SW 1271 (cell line): ENCODE data around the gene AMIGO1.
A peak's percentile ranks its signal among the peaks of the same experiment; 100 is the strongest.

Source experiments
- DNase-seq, 2 experiments: peaks; one replicate each; lab custom pipeline; 2025; lab: John Stamatoyannopoulos, UW

AMIGO1 gene

GRCh38 chr1:109532365-109533136, 23.0 kb upstream of the AMIGO1 start:
- DNase-seq = peak; percentile 10 to 29

- DNase-seq = no peak
Observed at GRCh38 chr1:109531826-109532364, 22.4 kb upstream of the AMIGO1 start.

GRCh38 chr1:109531380-109531779, 21.9 kb upstream of the AMIGO1 start:
- DNase-seq = no peak

- DNase-seq = no peak
Observed at GRCh38 chr1:109530457-109531087, 21.0 kb upstream of the AMIGO1 start.

GRCh38 chr1:109529881-109530456, 20.4 kb upstream of the AMIGO1 start:
- DNase-seq = no peak

- DNase-seq = no peak
Observed at GRCh38 chr1:109528712-109529111, 19.2 kb upstream of the AMIGO1 start.

- DNase-seq = no peak
Observed at GRCh38 chr1:109527846-109528695, 18.5 kb upstream of the AMIGO1 start.

GRCh38 chr1:109527098-109527811, 17.7 kb upstream of the AMIGO1 start:
- no peak for DNase-seq

- no peak for DNase-seq
Observed at GRCh38 chr1:109523706-109524105, 14.2 kb upstream of the AMIGO1 start.

GRCh38 chr1:109522026-109522425, 12.5 kb upstream of the AMIGO1 start:
- DNase-seq = no peak

- no peak for DNase-seq
Observed at GRCh38 chr1:109521002-109521951, 11.8 kb upstream of the AMIGO1 start.

GRCh38 chr1:109517337-109517736, 7.8 kb upstream of the AMIGO1 start:
- no peak for DNase-seq

GRCh38 chr1:109516872-109517271, 7.3 kb upstream of the AMIGO1 start:
- no peak for DNase-seq

- DNase-seq = no peak
Observed at GRCh38 chr1:109514846-109515245, 5.3 kb upstream of the AMIGO1 start.

GRCh38 chr1:109513110-109513710, 3.7 kb upstream of the AMIGO1 start:
- DNase-seq = no peak

GRCh38 chr1:109508873-109509175, 703 bp downstream of the AMIGO1 start:
- no peak for DNase-seq

- no peak for DNase-seq
Observed at GRCh38 chr1:109508001-109508872, 1.3 kb downstream of the AMIGO1 start.

GRCh38 chr1:109504974-109505373, 4.6 kb downstream of the AMIGO1 start:
- DNase-seq = no peak

- no peak for DNase-seq
Observed at GRCh38 chr1:109503935-109504334, 5.6 kb downstream of the AMIGO1 start.
